Prostate gland (tissue), 2 donors: ENCODE measurements around the gene CEMIP. TPM values are rescaled to one million over a fixed set of nuclear protein-coding genes. Genes with fewer than 3 reads are reported as not detected.
A peak's percentile ranks its signal among the peaks of the same experiment; 100 is the strongest.

Source experiments
- DNase-seq: peaks from one replicate; pipeline ENCODE4 v3.0.0-alpha.2; 2019; ENCODE audit warnings: low spot score
- H3K27ac ChIP-seq, 2 donors: fragments of 200-600 bp; sonication (generic); 2 replicates each; pipeline ENCODE4 v1.5.1; 2017 to 2019
- H3K27me3 ChIP-seq: fragments of 200-600 bp; sonication (generic); replicated peaks from 2 replicates; pipeline ENCODE4 v1.5.1; 2019; ENCODE audit not compliant: insufficient read depth
- H3K36me3 ChIP-seq, 2 donors: fragments of 200-600 bp; sonication (generic); 1 replicate in 1 of 2; 2 replicates in 1 of 2; pipeline versions ENCODE4 v1.5.1 to v1.8.1; 2017 to 2019
- H3K4me1 ChIP-seq: fragments of 200-600 bp; sonication (generic); replicated peaks from 2 replicates; pipeline ENCODE4 v1.5.1; 2019
- H3K4me3 ChIP-seq, 2 donors: fragments of 200-600 bp; sonication (generic); 2 replicates each; pipeline ENCODE4 v1.5.1; 2017 to 2019
- H3K9me3 ChIP-seq: fragments of 200-600 bp; sonication (generic); 2 replicates; pipeline ENCODE4 v1.5.1; 2017
- CTCF ChIP-seq, 4 experiments: fragments of 200-600 bp in 2 of 4; fragments of 450-650 bp in 2 of 4; sonication (generic) in 2 of 4; IDR thresholded peaks; 1 replicate in 3 of 4; 2 replicates in 1 of 4; pipeline ENCODE4 v1.5.1; 2016 to 2019; ENCODE audit warnings: antibody characterized with exemption in 4 of 4, mild to moderate bottlenecking in 2 of 4, moderate library complexity in 2 of 4
- POLR2A ChIP-seq: fragments of 450-650 bp; IDR thresholded peaks from one replicate; pipeline ENCODE4 v1.6.1; 2016; ENCODE audit warnings: antibody characterized with exemption, mild to moderate bottlenecking
- POLR2AphosphoS5 ChIP-seq: sonication (generic); formaldehyde crosslinking; IDR thresholded peaks from one replicate; pipeline ENCODE4 v1.6.1; 2017; ENCODE audit warnings: antibody characterized with exemption
- WGBS: methylation state at CpG from one replicate; pipeline ENCODE4 v1.1.5; 2018; 5-methylcytosine and 5-hydroxymethylcytosine counted together
- intact Hi-C: fragments of 100-400 bp; cut with DNase I; formaldehyde crosslinking; loops from one replicate; pipeline ENCODE4 v1.14.2; 2022
- total RNA-seq, 2 donors: library from RNA; depleted of rRNA; stranded (reverse); fragments of >200 nt; gene quantifications; one replicate each; pipeline ENCODE4 v1.1.0, GENCODE V29; 2016

The CEMIP gene
- total RNA-seq, 2 donors from 2014 or later: 1.6 to 13.5 TPM

GRCh38 chr15:80779658-80780415, 667 bp downstream of the CEMIP start:
- TF ChIP-seq POLR2AphosphoS5 (no peak), POLR2A (no peak), CTCF (IDR thresholded peaks at IDR 0.05) (no peak)
- Histone ChIP-seq H3K4me1 (peaks cover 6% of the 10 kb centered on the region), H3K27me3 (no peaks in the 10 kb centered on the region), H3K9me3 (no peaks in the 10 kb centered on the region), H3K4me3 (peak overlapping the region; percentile 38 to 49), H3K27ac (no peak overlapping the region), H3K36me3 (no peaks in the 10 kb centered on the region)
- WGBS: under 1% methylated on average over 45 of the region's 45 CpGs
- DNase-seq: peak; percentile 23
- intact Hi-C loops: loop anchor here (2.0 to 5.0 kb wide), 4 partner anchors 163 to 323 kb away; no protein-coding TSS in a partner anchor

GRCh38 chr15:80780416-80781221, 1.4 kb downstream of the CEMIP start:
- no peaks in the 10 kb centered on the region for H3K27me3 ChIP-seq
- WGBS: 4% methylated on average over 40 of the region's 40 CpGs
- DNase-seq: peak; percentile 48
- H3K4me1 ChIP-seq: peaks cover 6% of the 10 kb centered on the region
- no peaks in the 10 kb centered on the region for H3K36me3 ChIP-seq
- H3K27ac ChIP-seq: no peak overlapping the region
- TF ChIP-seq POLR2AphosphoS5: no peak
- TF ChIP-seq POLR2A: no peak
- no peak for TF ChIP-seq CTCF (IDR thresholded peaks at IDR 0.05)
- H3K9me3 ChIP-seq: no peaks in the 10 kb centered on the region
- peak overlapping the region; percentile 38 to 49 for H3K4me3 ChIP-seq
- intact Hi-C loops: no loop called here

- no peaks in the 10 kb centered on the region for H3K27me3 ChIP-seq
- no peak overlapping the region for H3K27ac ChIP-seq
- H3K9me3 ChIP-seq: no peaks in the 10 kb centered on the region
- H3K4me3 ChIP-seq: no peak overlapping the region
- peaks cover 3% of the 10 kb centered on the region for H3K4me1 ChIP-seq
- TF ChIP-seq POLR2A: no peak
- no peak for TF ChIP-seq CTCF (IDR thresholded peaks at IDR 0.05)
- no peak for TF ChIP-seq POLR2AphosphoS5
- intact Hi-C loops: no loop called here
- no peaks in the 10 kb centered on the region for H3K36me3 ChIP-seq
- DNase-seq: no peak
Measured at GRCh38 chr15:80783260-80783659, 4.1 kb downstream of the CEMIP start.

- Histone ChIP-seq H3K4me1 (no peaks in the 10 kb centered on the region), H3K9me3 (no peaks in the 10 kb centered on the region), H3K27me3 (no peaks in the 10 kb centered on the region), H3K4me3 (no peak overlapping the region), H3K27ac (no peak overlapping the region), H3K36me3 (no peaks in the 10 kb centered on the region)
- 90% methylated on average over 5 of the region's 5 CpGs for WGBS
- no peak for DNase-seq
- TF ChIP-seq POLR2AphosphoS5 (no peak), POLR2A (no peak), CTCF (IDR thresholded peaks at IDR 0.05) (no peak)
- intact Hi-C loops: no loop called here
Measured at GRCh38 chr15:80785335-80785734, 6.2 kb downstream of the CEMIP start.
